ENCODE measurements around the gene HDDC3.
"Not testable (repeated sequence)": the region's sequence is repeated elsewhere in the genome, so short reads cannot be mapped to it uniquely, and the experiment has no call there.

- TF ChIP-seq TAF1 (IDR thresholded peaks at IDR 0.05; ENCODE audit: control insufficient read depth, extremely low read depth, insufficient read depth, low read length, severe bottlenecking); ZNF75A (CRISPR knock-in tag; IDR thresholded peaks at IDR 0.05); EP300 (IDR thresholded peaks at IDR 0.05; ENCODE audit: low read length); TAF7 (tag; IDR thresholded peaks at IDR 0.05); PREB (CRISPR knock-in tag; IDR thresholded peaks at IDR 0.05); RHOXF2B (CRISPR knock-in tag; conservative IDR thresholded peaks at IDR 0.05); PRMT5 (CRISPR knock-in tag; IDR thresholded peaks at IDR 0.05); TEAD4 (IDR thresholded peaks at IDR 0.05; ENCODE audit: low read length); TEAD4 (CRISPR knock-in tag; IDR thresholded peaks at IDR 0.05; ENCODE audit: borderline replicate concordance); FUS (optimal IDR thresholded peaks at IDR 0.05; ENCODE audit: low read depth, low read length); EZH2 (IDR thresholded peaks at IDR 0.05; ENCODE audit: borderline replicate concordance, low read depth, low read length); POLR2A (conservative IDR thresholded peaks at IDR 0.05): not testable (repeated sequence)
These were observed 5.6 kb downstream of the HDDC3 start for GRCh38 chr15:90926766-90927165.
